ENCODE measurements around the gene CRYBB3.

DNA sequence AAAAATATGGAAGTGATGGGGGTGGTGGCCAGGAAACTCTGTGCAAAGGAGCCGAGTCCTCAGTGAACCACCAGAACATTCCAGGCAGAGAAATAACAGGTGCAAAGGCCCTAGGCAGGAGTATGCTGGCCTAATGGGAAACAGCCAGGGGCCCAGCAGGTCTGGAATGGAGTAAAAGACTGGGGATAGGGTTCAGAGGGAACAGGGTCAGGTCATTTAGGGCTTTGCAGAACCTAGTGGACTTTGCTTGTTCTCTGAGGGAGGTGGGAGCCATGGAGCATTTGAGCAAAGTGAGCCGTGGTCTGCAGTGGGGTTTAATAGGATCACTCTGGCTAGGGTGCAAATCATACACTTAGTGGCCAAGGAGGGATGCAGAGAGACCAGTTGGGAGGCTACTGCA lies 8.7 kb downstream of the CRYBB3 start:
- TF ChIP-seq, protein P1, sequence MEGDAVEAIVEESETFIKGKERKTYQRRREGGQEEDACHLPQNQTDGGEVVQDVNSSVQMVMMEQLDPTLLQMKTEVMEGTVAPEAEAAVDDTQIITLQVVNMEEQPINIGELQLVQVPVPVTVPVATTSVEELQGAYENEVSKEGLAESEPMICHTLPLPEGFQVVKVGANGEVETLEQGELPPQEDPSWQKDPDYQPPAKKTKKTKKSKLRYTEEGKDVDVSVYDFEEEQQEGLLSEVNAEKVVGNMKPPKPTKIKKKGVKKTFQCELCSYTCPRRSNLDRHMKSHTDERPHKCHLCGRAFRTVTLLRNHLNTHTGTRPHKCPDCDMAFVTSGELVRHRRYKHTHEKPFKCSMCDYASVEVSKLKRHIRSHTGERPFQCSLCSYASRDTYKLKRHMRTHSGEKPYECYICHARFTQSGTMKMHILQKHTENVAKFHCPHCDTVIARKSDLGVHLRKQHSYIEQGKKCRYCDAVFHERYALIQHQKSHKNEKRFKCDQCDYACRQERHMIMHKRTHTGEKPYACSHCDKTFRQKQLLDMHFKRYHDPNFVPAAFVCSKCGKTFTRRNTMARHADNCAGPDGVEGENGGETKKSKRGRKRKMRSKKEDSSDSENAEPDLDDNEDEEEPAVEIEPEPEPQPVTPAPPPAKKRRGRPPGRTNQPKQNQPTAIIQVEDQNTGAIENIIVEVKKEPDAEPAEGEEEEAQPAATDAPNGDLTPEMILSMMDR (IDR thresholded peaks at IDR 0.05): no peak
- no peak for TF ChIP-seq POLR2A (IDR thresholded peaks at IDR 0.05)

All from right lobe of liver (tissue), 4 donors.